Testis (tissue), 2 donors: ENCODE results near the gene SRPK1.

Source experiments
- POLR2A ChIP-seq: fragments of 450-650 bp; IDR thresholded peaks from one replicate; pipeline ENCODE4 v1.6.1; 2017; ENCODE audit warnings: antibody characterized with exemption, mild to moderate bottlenecking, moderate library complexity
- TF ChIP-seq, protein P1 (sequence below), 3 experiments: fragments of 450-650 bp in 2 of 3; fragments of 200-600 bp in 1 of 3; sonication (generic) in 1 of 3; IDR thresholded peaks; one replicate each; pipeline ENCODE4 v1.5.1; 2016 to 2019; ENCODE audit warnings: antibody characterized with exemption in 3 of 3, mild to moderate bottlenecking in 2 of 3, moderate library complexity in 1 of 3

DNA sequence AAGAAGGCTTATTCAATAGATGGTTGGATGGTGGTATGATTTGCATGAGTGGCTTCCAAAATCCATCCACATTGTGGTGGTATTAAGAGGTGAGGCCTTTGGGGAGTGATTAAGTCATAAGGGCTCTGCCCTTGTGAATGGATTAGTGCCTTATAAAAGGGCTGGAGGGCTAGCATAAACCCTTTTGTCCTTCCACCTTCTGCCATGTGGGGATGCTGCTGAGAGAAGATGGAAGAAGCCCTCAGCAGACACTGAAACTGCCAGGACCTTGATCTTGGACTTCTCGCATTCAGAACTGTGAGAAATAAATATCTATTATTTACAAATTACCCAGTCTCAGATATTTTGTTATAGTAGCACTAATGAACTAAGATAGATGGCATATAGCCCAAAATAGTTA, 27.8 kb upstream of the SRPK1 start:
- TF ChIP-seq, protein P1, sequence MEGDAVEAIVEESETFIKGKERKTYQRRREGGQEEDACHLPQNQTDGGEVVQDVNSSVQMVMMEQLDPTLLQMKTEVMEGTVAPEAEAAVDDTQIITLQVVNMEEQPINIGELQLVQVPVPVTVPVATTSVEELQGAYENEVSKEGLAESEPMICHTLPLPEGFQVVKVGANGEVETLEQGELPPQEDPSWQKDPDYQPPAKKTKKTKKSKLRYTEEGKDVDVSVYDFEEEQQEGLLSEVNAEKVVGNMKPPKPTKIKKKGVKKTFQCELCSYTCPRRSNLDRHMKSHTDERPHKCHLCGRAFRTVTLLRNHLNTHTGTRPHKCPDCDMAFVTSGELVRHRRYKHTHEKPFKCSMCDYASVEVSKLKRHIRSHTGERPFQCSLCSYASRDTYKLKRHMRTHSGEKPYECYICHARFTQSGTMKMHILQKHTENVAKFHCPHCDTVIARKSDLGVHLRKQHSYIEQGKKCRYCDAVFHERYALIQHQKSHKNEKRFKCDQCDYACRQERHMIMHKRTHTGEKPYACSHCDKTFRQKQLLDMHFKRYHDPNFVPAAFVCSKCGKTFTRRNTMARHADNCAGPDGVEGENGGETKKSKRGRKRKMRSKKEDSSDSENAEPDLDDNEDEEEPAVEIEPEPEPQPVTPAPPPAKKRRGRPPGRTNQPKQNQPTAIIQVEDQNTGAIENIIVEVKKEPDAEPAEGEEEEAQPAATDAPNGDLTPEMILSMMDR (IDR thresholded peaks at IDR 0.05): no peak
- TF ChIP-seq POLR2A: no peak
